ENCODE measurements around the gene SUN2.

Gene SUN2

GRCh38 chr22:38754751-38755154, 1.0 kb downstream of the SUN2 start:
- DNase-seq (ENCODE audit: low read depth, low spot score): no peak

- DNase-seq (ENCODE audit: low read depth, low spot score): no peak
Measured at GRCh38 chr22:38753948-38754750, 1.6 kb downstream of the SUN2 start.

- no peak for DNase-seq (ENCODE audit: low read depth, low spot score)
Measured at GRCh38 chr22:38751422-38752346, 4.1 kb downstream of the SUN2 start.

- no peak for DNase-seq (ENCODE audit: low read depth, low spot score)
Measured at GRCh38 chr22:38751066-38751421, 4.8 kb downstream of the SUN2 start.

- no peak for DNase-seq (ENCODE audit: low read depth, low spot score)
Measured at GRCh38 chr22:38750638-38751037, 5.2 kb downstream of the SUN2 start.

GRCh38 chr22:38750104-38750503, 5.7 kb downstream of the SUN2 start:
- no peak for DNase-seq (ENCODE audit: low read depth, low spot score)

GRCh38 chr22:38748487-38749136, 7.2 kb downstream of the SUN2 start:
- DNase-seq (ENCODE audit: low read depth, low spot score): no peak

GRCh38 chr22:38745676-38746460, 9.9 kb downstream of the SUN2 start:
- no peak for DNase-seq (ENCODE audit: low read depth, low spot score)

- no peak for DNase-seq (ENCODE audit: low read depth, low spot score)
Measured at GRCh38 chr22:38744981-38745380, 10.8 kb downstream of the SUN2 start.

- no peak for DNase-seq (ENCODE audit: low read depth, low spot score)
Measured at GRCh38 chr22:38742176-38742942, 13.4 kb downstream of the SUN2 start.

GRCh38 chr22:38741576-38741975, 14.2 kb downstream of the SUN2 start:
- no peak for DNase-seq (ENCODE audit: low read depth, low spot score)

GRCh38 chr22:38741166-38741565, 14.6 kb downstream of the SUN2 start:
- DNase-seq (ENCODE audit: low read depth, low spot score): no peak

GRCh38 chr22:38740754-38741153, 15.0 kb downstream of the SUN2 start:
- DNase-seq (ENCODE audit: low read depth, low spot score): no peak

GRCh38 chr22:38740116-38740723, 15.6 kb downstream of the SUN2 start:
- DNase-seq (ENCODE audit: low read depth, low spot score): no peak

GRCh38 chr22:38739300-38740055, 16.3 kb downstream of the SUN2 start:
- no peak for DNase-seq (ENCODE audit: low read depth, low spot score)

GRCh38 chr22:38738475-38739070, 17.2 kb downstream of the SUN2 start:
- no peak for DNase-seq (ENCODE audit: low read depth, low spot score)

GRCh38 chr22:38737302-38738060, 18.3 kb downstream of the SUN2 start:
- no peak for DNase-seq (ENCODE audit: low read depth, low spot score)

GRCh38 chr22:38736257-38736570, 19.6 kb downstream of the SUN2 start:
- DNase-seq (ENCODE audit: low read depth, low spot score): no peak
